GM06990 (cell line): Measurements from ENCODE around the gene MPL.

Experiments
- DNase-seq: peaks from one replicate; pipeline ENCODE4 v3.0.0-alpha.2; 2011; ENCODE audit not compliant: insufficient read length; ENCODE audit errors: extremely low read depth
- H3K27me3 ChIP-seq: replicated peaks from 2 replicates; pipeline ENCODE4 v1.6.0; 2011; ENCODE audit warnings: low read length; ENCODE audit not compliant: control insufficient read depth, insufficient read depth
- H3K36me3 ChIP-seq: 2 replicates; pipeline ENCODE4 v1.5.1; 2011; ENCODE audit warnings: low read length; ENCODE audit not compliant: control insufficient read depth, insufficient read depth
- H3K4me3 ChIP-seq: replicated peaks from 2 replicates; pipeline ENCODE4 v1.5.1; 2011; ENCODE audit warnings: low read depth, mild to moderate bottlenecking, control low read depth, low read length
- TF ChIP-seq, protein P1 (sequence below): IDR thresholded peaks from 2 replicates; pipeline ENCODE4 v1.5.1; 2011; ENCODE audit warnings: low read length, control low read depth, mild to moderate bottlenecking, inconsistent platforms; ENCODE audit not compliant: insufficient read depth, poor library complexity, severe bottlenecking

MPL gene

DNA sequence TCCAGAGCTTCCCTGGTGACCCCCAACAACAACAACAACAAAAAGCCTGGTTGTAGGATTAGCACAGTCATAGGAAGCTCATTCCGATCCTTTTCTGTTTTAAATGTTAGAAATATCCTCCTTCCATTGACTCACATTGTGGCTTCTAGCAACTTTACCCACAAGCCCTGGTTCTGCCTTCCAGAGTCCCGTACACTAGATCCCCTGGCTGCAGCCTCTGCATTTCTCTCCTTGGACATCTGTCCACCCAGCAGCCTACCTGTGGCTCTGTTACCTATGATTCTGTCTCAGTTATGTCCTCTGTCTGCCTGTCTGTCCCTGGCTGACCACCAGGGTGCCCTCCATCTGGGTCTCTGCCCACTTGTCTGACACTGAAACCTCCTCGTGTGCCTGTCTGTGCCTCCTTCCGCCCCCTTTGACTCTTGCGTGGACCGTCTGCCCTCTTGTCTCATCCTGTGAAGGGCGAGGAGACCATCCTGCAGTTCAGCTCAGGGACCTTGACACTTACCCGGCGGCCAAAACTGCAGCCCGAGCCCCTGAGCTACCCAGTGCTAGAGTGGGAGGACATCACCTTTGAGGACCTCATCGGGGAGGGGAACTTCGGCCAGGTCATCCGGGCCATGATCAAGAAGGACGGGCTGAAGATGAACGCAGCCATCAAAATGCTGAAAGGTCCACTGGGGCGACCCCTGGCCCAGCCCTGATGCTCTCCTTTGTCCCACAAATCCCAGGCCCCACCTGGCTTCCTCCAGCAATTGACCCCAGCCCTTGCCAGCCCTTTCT lies 20.7 kb upstream of the MPL start:
- H3K4me3 ChIP-seq, result no peak overlapping the region
- TF ChIP-seq, protein P1, sequence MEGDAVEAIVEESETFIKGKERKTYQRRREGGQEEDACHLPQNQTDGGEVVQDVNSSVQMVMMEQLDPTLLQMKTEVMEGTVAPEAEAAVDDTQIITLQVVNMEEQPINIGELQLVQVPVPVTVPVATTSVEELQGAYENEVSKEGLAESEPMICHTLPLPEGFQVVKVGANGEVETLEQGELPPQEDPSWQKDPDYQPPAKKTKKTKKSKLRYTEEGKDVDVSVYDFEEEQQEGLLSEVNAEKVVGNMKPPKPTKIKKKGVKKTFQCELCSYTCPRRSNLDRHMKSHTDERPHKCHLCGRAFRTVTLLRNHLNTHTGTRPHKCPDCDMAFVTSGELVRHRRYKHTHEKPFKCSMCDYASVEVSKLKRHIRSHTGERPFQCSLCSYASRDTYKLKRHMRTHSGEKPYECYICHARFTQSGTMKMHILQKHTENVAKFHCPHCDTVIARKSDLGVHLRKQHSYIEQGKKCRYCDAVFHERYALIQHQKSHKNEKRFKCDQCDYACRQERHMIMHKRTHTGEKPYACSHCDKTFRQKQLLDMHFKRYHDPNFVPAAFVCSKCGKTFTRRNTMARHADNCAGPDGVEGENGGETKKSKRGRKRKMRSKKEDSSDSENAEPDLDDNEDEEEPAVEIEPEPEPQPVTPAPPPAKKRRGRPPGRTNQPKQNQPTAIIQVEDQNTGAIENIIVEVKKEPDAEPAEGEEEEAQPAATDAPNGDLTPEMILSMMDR, result no peak
- no peaks in the 10 kb centered on the region for H3K36me3 ChIP-seq
- no peaks in the 10 kb centered on the region for H3K27me3 ChIP-seq
- DNase-seq, result no peak

DNA sequence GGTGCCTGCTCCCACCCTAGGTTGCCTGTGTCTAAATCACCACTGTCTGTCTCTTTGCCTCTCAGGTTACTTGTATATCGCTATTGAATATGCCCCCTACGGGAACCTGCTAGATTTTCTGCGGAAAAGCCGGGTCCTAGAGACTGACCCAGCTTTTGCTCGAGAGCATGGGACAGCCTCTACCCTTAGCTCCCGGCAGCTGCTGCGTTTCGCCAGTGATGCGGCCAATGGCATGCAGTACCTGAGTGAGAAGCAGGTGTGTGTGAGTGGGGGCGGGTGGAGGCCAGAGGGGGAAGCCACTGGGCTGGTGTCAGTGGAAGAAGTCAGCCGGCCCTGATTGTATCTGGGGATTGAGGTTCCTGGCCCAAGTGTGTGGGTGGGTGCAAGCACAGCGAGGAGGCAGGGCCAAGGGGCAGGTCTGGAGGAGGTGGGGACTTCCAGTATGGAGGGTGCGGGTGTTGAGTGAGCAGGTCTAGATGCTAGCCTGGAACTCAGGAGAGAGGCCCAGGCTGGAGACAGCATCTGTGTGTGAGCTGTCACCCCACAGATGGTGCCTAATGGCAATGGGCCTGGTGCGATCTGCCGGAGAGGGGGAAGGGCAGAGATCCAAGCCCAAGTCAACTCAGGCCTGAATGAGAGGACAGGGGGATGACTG lies 19.7 kb upstream of the MPL start:
- no peak overlapping the region for H3K4me3 ChIP-seq
- TF ChIP-seq, protein P1, result no peak
- no peak for DNase-seq
- no peaks in the 10 kb centered on the region for H3K36me3 ChIP-seq
- no peaks in the 10 kb centered on the region for H3K27me3 ChIP-seq

DNA sequence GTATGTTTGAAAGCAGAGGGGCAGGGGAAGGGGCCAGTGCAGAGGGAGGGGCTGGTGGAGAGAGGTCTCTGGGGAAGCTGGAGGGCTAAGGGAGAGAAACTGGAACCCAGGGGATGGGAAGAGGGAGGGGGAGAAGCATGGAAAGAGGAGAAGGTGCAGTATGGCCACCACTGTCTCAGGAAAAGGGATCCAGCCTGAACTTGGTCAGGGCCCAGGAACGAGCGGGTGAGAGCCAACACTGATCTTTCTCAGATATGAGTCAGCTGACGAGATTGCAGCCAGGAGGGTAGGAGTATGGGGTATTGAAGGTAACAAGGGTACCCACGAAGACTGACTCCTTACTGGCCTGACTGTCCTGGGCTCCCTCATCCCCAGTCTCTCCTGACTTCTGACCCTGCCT lies 18.8 kb upstream of the MPL start:
- no peaks in the 10 kb centered on the region for H3K27me3 ChIP-seq
- no peaks in the 10 kb centered on the region for H3K36me3 ChIP-seq
- TF ChIP-seq, protein P1, result no peak
- DNase-seq, result no peak
- no peak overlapping the region for H3K4me3 ChIP-seq

DNA sequence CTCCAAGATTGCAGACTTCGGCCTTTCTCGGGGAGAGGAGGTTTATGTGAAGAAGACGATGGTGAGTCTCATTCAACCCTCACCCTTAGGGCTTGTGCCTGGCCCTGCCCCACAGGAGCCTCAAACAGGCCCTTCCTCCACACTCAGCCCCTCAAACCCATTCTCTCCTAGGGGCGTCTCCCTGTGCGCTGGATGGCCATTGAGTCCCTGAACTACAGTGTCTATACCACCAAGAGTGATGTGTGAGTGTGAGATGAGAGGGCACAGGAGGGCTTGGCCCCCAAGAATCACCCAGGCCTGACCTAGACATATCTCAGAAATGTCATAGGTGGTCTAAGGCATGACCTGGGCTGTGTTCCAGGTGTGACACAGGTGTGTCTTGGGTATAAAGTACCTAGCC lies 18.3 kb upstream of the MPL start:
- Histone ChIP-seq H3K27me3 (no peaks in the 10 kb centered on the region), H3K36me3 (no peaks in the 10 kb centered on the region), H3K4me3 (no peak overlapping the region)
- DNase-seq, result no peak
- TF ChIP-seq, protein P1, result no peak

DNA sequence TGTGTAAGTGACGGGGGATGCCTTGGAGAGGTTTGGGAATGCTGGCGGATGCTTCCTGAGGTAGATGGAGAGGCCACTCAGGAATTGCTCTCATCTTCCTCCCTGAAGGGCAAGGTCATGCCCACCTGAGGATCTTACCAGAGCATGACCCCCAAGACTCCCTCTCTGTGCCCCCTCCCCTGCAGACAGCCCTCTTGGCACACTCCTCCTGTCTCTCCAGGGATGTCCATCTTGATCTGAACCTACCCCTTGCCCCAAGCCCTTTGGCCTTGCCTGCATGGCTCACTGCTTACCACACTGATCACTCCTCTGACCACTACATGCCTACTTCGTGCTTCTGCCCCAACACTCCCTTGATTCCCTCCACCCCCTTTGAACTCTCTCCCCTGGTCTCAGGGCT lies 17.9 kb upstream of the MPL start:
- no peaks in the 10 kb centered on the region for H3K36me3 ChIP-seq
- H3K4me3 ChIP-seq, result no peak overlapping the region
- no peak for DNase-seq
- TF ChIP-seq, protein P1, result no peak
- no peaks in the 10 kb centered on the region for H3K27me3 ChIP-seq
